Neural crest cell (in vitro differentiated cells): ENCODE results near the gene PIP5K1B. TPM values are rescaled to one million over a fixed set of nuclear protein-coding genes. Genes with fewer than 3 reads are reported as not detected.

Source experiments
- DNase-seq: peaks from one replicate; pipeline ENCODE4 v3.0.0; 2021; ENCODE audit warnings: low read depth, mixed read lengths, low spot score
- H3K27ac Mint-ChIP-seq: one replicate; pipeline ENCODE4 v1.8.0; 2021; ENCODE audit warnings: mild to moderate bottlenecking, mixed read lengths; ENCODE audit not compliant: unreplicated experiment
- H3K27me3 Mint-ChIP-seq: 2 replicates; pipeline ENCODE4 v1.8.0; 2021; ENCODE audit warnings: low read depth, mild to moderate bottlenecking, mixed read lengths
- H3K36me3 Mint-ChIP-seq: 2 replicates; pipeline ENCODE4 v1.8.0; 2021; ENCODE audit warnings: low read depth, mild to moderate bottlenecking, mixed read lengths
- H3K4me1 Mint-ChIP-seq: 2 replicates; pipeline ENCODE4 v1.8.0; 2021; ENCODE audit warnings: mixed read lengths
- H3K4me3 Mint-ChIP-seq: one replicate; pipeline ENCODE4 v1.8.0; 2021; ENCODE audit warnings: mild to moderate bottlenecking, mixed read lengths
- H3K9me3 Mint-ChIP-seq: 2 replicates; pipeline ENCODE4 v1.8.0; 2021; ENCODE audit warnings: mixed read lengths
- CTCF ChIP-seq: fragments of 200-600 bp; sonication (generic); conservative IDR thresholded peaks from 2 replicates; pipeline ENCODE4 v1.5.0; 2021; ENCODE audit warnings: antibody characterized with exemption, mild to moderate bottlenecking
- total RNA-seq: library from RNA; stranded (reverse); gene quantifications from 2 replicates; pipeline ENCODE4 v1.2.1, GENCODE V29; 2021

The PIP5K1B gene
- total RNA-seq, 1 donor from 2014 or later: 5.9 TPM

- no peak for TF ChIP-seq CTCF
- Mint-ChIP-seq H3K27me3 (peaks cover 12% of the 10 kb centered on the region), H3K27ac (no peak overlapping the region), H3K9me3 (peaks cover 3% of the 10 kb centered on the region), H3K36me3 (peaks cover 8% of the 10 kb centered on the region), H3K4me1 (peaks cover 10% of the 10 kb centered on the region), H3K4me3 (no peak overlapping the region)
- no peak for DNase-seq
Observed at GRCh38 chr9:68759981-68760673, 55.1 kb downstream of the PIP5K1B start.

- H3K27me3 Mint-ChIP-seq: peaks cover 12% of the 10 kb centered on the region
- TF ChIP-seq CTCF: no peak
- H3K27ac Mint-ChIP-seq: no peak overlapping the region
- no peak for DNase-seq
- peaks cover 3% of the 10 kb centered on the region for H3K9me3 Mint-ChIP-seq
- H3K4me3 Mint-ChIP-seq: no peak overlapping the region
- peaks cover 5% of the 10 kb centered on the region for H3K4me1 Mint-ChIP-seq
- H3K36me3 Mint-ChIP-seq: peaks cover 8% of the 10 kb centered on the region
Observed at GRCh38 chr9:68760674-68761333, 55.8 kb downstream of the PIP5K1B start.

- Mint-ChIP-seq H3K4me3 (no peak overlapping the region), H3K27ac (no peak overlapping the region), H3K9me3 (peaks cover 3% of the 10 kb centered on the region), H3K27me3 (peaks cover 12% of the 10 kb centered on the region), H3K4me1 (no peaks in the 10 kb centered on the region), H3K36me3 (peaks cover 8% of the 10 kb centered on the region)
- no peak for DNase-seq
- TF ChIP-seq CTCF: no peak
Observed at GRCh38 chr9:68762570-68762969, 57.5 kb downstream of the PIP5K1B start.

GRCh38 chr9:68763104-68763503 lies 58.1 kb downstream of the PIP5K1B start:
- peaks cover 1% of the 10 kb centered on the region for H3K4me1 Mint-ChIP-seq
- H3K9me3 Mint-ChIP-seq: peaks cover 3% of the 10 kb centered on the region
- H3K27ac Mint-ChIP-seq: no peak overlapping the region
- peaks cover 12% of the 10 kb centered on the region for H3K27me3 Mint-ChIP-seq
- no peak for DNase-seq
- peaks cover 7% of the 10 kb centered on the region for H3K36me3 Mint-ChIP-seq
- no peak for TF ChIP-seq CTCF
- no peak overlapping the region for H3K4me3 Mint-ChIP-seq

- Mint-ChIP-seq H3K27ac (no peak overlapping the region), H3K9me3 (no peaks in the 10 kb centered on the region), H3K27me3 (peaks cover 14% of the 10 kb centered on the region), H3K4me3 (no peak overlapping the region), H3K36me3 (no peaks in the 10 kb centered on the region), H3K4me1 (peaks cover 16% of the 10 kb centered on the region)
- DNase-seq: no peak
- no peak for TF ChIP-seq CTCF
Observed at GRCh38 chr9:68768619-68769018, 63.6 kb downstream of the PIP5K1B start.
